ENCODE results near the gene MAP3K9.

The MAP3K9 gene

GRCh38 chr14:70821584-70822529, 12.5 kb upstream of the MAP3K9 start:
- peak; percentile 44 for DNase-seq (ENCODE audit: low spot score)

GRCh38 chr14:70816525-70816924, 7.2 kb upstream of the MAP3K9 start:
- no peak for DNase-seq (ENCODE audit: low spot score)

GRCh38 chr14:70814466-70814865, 5.2 kb upstream of the MAP3K9 start:
- no peak for DNase-seq (ENCODE audit: low spot score)

GRCh38 chr14:70812124-70812818, 3.0 kb upstream of the MAP3K9 start:
- no peak for DNase-seq (ENCODE audit: low spot score)

GRCh38 chr14:70811578-70811977, 2.3 kb upstream of the MAP3K9 start:
- no peak for DNase-seq (ENCODE audit: low spot score)

- DNase-seq (ENCODE audit: low spot score), result peak; percentile 63
These were observed 1.7 kb upstream of the MAP3K9 start for GRCh38 chr14:70811050-70811449.

- no peak for DNase-seq (ENCODE audit: low spot score)
These were observed 1.3 kb upstream of the MAP3K9 start for GRCh38 chr14:70810621-70811020.

GRCh38 chr14:70808416-70809224, 693 bp downstream of the MAP3K9 start:
- DNase-seq (ENCODE audit: low spot score), result peak; percentile 20

- DNase-seq (ENCODE audit: low spot score), result peak; percentile 59
These were observed 1.4 kb downstream of the MAP3K9 start for GRCh38 chr14:70807898-70808415.

- no peak for DNase-seq (ENCODE audit: low spot score)
These were observed 4.7 kb downstream of the MAP3K9 start for GRCh38 chr14:70804556-70805162.

- no peak for DNase-seq (ENCODE audit: low spot score)
These were observed 5.7 kb downstream of the MAP3K9 start for GRCh38 chr14:70803321-70804310.

- no peak for DNase-seq (ENCODE audit: low spot score)
These were observed 6.9 kb downstream of the MAP3K9 start for GRCh38 chr14:70802379-70802778.

GRCh38 chr14:70801836-70802235, 7.5 kb downstream of the MAP3K9 start:
- no peak for DNase-seq (ENCODE audit: low spot score)

GRCh38 chr14:70796551-70796950, 12.8 kb downstream of the MAP3K9 start:
- DNase-seq (ENCODE audit: low spot score), result no peak

GRCh38 chr14:70794294-70794693, 15.0 kb downstream of the MAP3K9 start:
- DNase-seq (ENCODE audit: low spot score), result no peak

GRCh38 chr14:70793637-70794036, 15.7 kb downstream of the MAP3K9 start:
- no peak for DNase-seq (ENCODE audit: low spot score)

GRCh38 chr14:70792939-70793338, 16.4 kb downstream of the MAP3K9 start:
- no peak for DNase-seq (ENCODE audit: low spot score)

- DNase-seq (ENCODE audit: low spot score), result no peak
These were observed 17.3 kb downstream of the MAP3K9 start for GRCh38 chr14:70791971-70792370.

- no peak for DNase-seq (ENCODE audit: low spot score)
These were observed 19.4 kb downstream of the MAP3K9 start for GRCh38 chr14:70789961-70790360.

GRCh38 chr14:70789361-70789760, 20.0 kb downstream of the MAP3K9 start:
- no peak for DNase-seq (ENCODE audit: low spot score)

Measured in activated CD4-positive, alpha-beta T cell treated with anti-CD3 and anti-CD28 coated beads, Interleukin-2, Interleukin-4, amounts not matched to agents 100 ng/mL and 50 ng/mL, durations not matched to agents 16 hours and 8 hours (primary cell).